Right atrium auricular region (tissue), 2 donors: ENCODE measurements around the gene CACNA1A. TPM values are rescaled to one million over a fixed set of nuclear protein-coding genes. Genes with fewer than 3 reads are reported as not detected.
"Not testable (repeated sequence)": the region's sequence is repeated elsewhere in the genome, so short reads cannot be mapped to it uniquely, and the experiment has no call there.

Experiments used
- DNase-seq: peaks from one replicate; pipeline ENCODE4 v3.0.0-alpha.2; 2019; ENCODE audit warnings: low spot score
- H3K27ac ChIP-seq, 2 donors: fragments of 200-600 bp; sonication (generic); 1 replicate in 1 of 2; 2 replicates in 1 of 2; pipeline ENCODE4 v1.5.1; 2016 to 2019
- H3K27me3 ChIP-seq, 2 donors: fragments of 200-600 bp; sonication (generic); one replicate each; pipeline versions ENCODE4 v1.5.1 to v1.6.0; 2017 to 2019
- H3K36me3 ChIP-seq: fragments of 200-600 bp; sonication (generic); one replicate; pipeline ENCODE4 v1.5.1; 2016
- H3K4me1 ChIP-seq, 2 donors: fragments of 200-600 bp; sonication (generic); one replicate each; pipeline versions ENCODE4 v1.5.1 to v1.6.0; 2017 to 2019
- H3K4me3 ChIP-seq, 2 donors: fragments of 200-600 bp; sonication (generic); 1 replicate in 1 of 2; 2 replicates in 1 of 2; pipeline ENCODE4 v1.5.1; 2017 to 2019; ENCODE audit warnings: mild to moderate bottlenecking in 1 of 2, moderate library complexity in 1 of 2
- H3K9me3 ChIP-seq, 2 donors: fragments of 200-600 bp; sonication (generic); one replicate each; pipeline ENCODE4 v1.5.1; 2019
- CTCF ChIP-seq, 2 donors: fragments of 200-600 bp; sonication (generic); IDR thresholded peaks; one replicate each; pipeline ENCODE4 v1.5.1; 2019; ENCODE audit warnings: antibody characterized with exemption in 2 of 2
- total RNA-seq, 2 donors: library from RNA; depleted of rRNA; stranded (reverse); fragments of >200 nt; gene quantifications; one replicate each; pipeline ENCODE4 v1.1.0, GENCODE V29; 2016

CACNA1A gene
- total RNA-seq, 2 donors from 2014 or later = 0.28 to 0.48 TPM

- no peaks in the 10 kb centered on the region for H3K4me1 ChIP-seq
- peak in 1 of 2 donors; percentile 70 for TF ChIP-seq CTCF (IDR thresholded peaks at IDR 0.05)
- H3K27me3 ChIP-seq = no peaks in the 10 kb centered on the region
- no peaks in the 10 kb centered on the region for H3K36me3 ChIP-seq
- H3K27ac ChIP-seq = no peak overlapping the region
- peaks cover 5 to 11% of the 10 kb centered on the region in 2 donors for H3K9me3 ChIP-seq
- H3K4me3 ChIP-seq = no peak overlapping the region
- no peak for DNase-seq
These were observed 75.3 kb downstream of the CACNA1A start for GRCh38 chr19:13430790-13431582.

- no peak for TF ChIP-seq CTCF (IDR thresholded peaks at IDR 0.05)
- Histone ChIP-seq H3K36me3 (no peaks in the 10 kb centered on the region), H3K27me3 (no peaks in the 10 kb centered on the region), H3K9me3 (peaks cover 10 to 25% of the 10 kb centered on the region in 2 donors), H3K27ac (no peak overlapping the region), H3K4me1 (no peaks in the 10 kb centered on the region), H3K4me3 (no peak overlapping the region)
- DNase-seq = no peak
These were observed 76.7 kb downstream of the CACNA1A start for GRCh38 chr19:13429563-13429962.

GRCh38 chr19:13428352-13428751 is 77.9 kb downstream of the CACNA1A start:
- DNase-seq = no peak
- Histone ChIP-seq H3K36me3 (no peaks in the 10 kb centered on the region), H3K4me3 (no peak overlapping the region), H3K4me1 (no peaks in the 10 kb centered on the region), H3K27ac (no peak overlapping the region), H3K9me3 (peaks cover 10 to 33% of the 10 kb centered on the region in 2 donors), H3K27me3 (no peaks in the 10 kb centered on the region)
- peak in 1 of 2 donors; percentile 40 for TF ChIP-seq CTCF (IDR thresholded peaks at IDR 0.05)

GRCh38 chr19:13427273-13428051 is 78.8 kb downstream of the CACNA1A start:
- Histone ChIP-seq H3K27ac (no peak overlapping the region), H3K4me3 (no peak overlapping the region), H3K9me3 (peaks cover 10 to 37% of the 10 kb centered on the region in 2 donors), H3K36me3 (no peaks in the 10 kb centered on the region), H3K27me3 (no peaks in the 10 kb centered on the region), H3K4me1 (no peaks in the 10 kb centered on the region)
- DNase-seq = no peak
- TF ChIP-seq CTCF (IDR thresholded peaks at IDR 0.05) = no peak

- peaks cover 10 to 47% of the 10 kb centered on the region in 2 donors for H3K9me3 ChIP-seq
- H3K4me3 ChIP-seq, H3K27ac ChIP-seq, H3K4me1 ChIP-seq, H3K27me3 ChIP-seq, H3K36me3 ChIP-seq, DNase-seq: not testable (repeated sequence)
These were observed 80.4 kb downstream of the CACNA1A start for GRCh38 chr19:13425875-13426274.

GRCh38 chr19:13425151-13425550 is 81.1 kb downstream of the CACNA1A start:
- TF ChIP-seq CTCF (IDR thresholded peaks at IDR 0.05) = no peak
- no peak overlapping the region for H3K4me3 ChIP-seq
- no peaks in the 10 kb centered on the region for H3K36me3 ChIP-seq
- H3K27me3 ChIP-seq = no peaks in the 10 kb centered on the region
- H3K4me1 ChIP-seq = no peaks in the 10 kb centered on the region
- H3K27ac ChIP-seq = no peak overlapping the region
- H3K9me3 ChIP-seq = peaks cover 10 to 54% of the 10 kb centered on the region in 2 donors
- no peak for DNase-seq
